ENCODE measurements around the gene FEM1A.
"Not testable (repeated sequence)": the region's sequence is repeated elsewhere in the genome, so short reads cannot be mapped to it uniquely, and the experiment has no call there.

The FEM1A gene

GRCh38 chr19:4792019-4792865 lies 708 bp downstream of the FEM1A start:
- H3K36me3 ChIP-seq (ENCODE audit: insufficient read depth, low read length); H3K9me3 ChIP-seq (ENCODE audit: control insufficient read depth, insufficient read depth, low read length); H3K4me1 ChIP-seq (ENCODE audit: insufficient read depth, low read length): not testable (repeated sequence)
- peak overlapping the region; percentile 57 for H3K9ac ChIP-seq (ENCODE audit: low read depth, low read length)

GRCh38 chr19:4792866-4793195 lies 1.3 kb downstream of the FEM1A start:
- not testable (repeated sequence) for H3K9ac ChIP-seq (ENCODE audit: low read depth, low read length); H3K4me1 ChIP-seq (ENCODE audit: insufficient read depth, low read length); H3K36me3 ChIP-seq (ENCODE audit: insufficient read depth, low read length); H3K9me3 ChIP-seq (ENCODE audit: control insufficient read depth, insufficient read depth, low read length)

- not testable (repeated sequence) for H3K9ac ChIP-seq (ENCODE audit: low read depth, low read length); H3K36me3 ChIP-seq (ENCODE audit: insufficient read depth, low read length); H3K4me1 ChIP-seq (ENCODE audit: insufficient read depth, low read length); H3K9me3 ChIP-seq (ENCODE audit: control insufficient read depth, insufficient read depth, low read length)
These were observed 1.7 kb downstream of the FEM1A start for GRCh38 chr19:4793278-4793677.

GRCh38 chr19:4794971-4795370 lies 3.4 kb downstream of the FEM1A start:
- Histone ChIP-seq H3K36me3 (ENCODE audit: insufficient read depth, low read length) (peaks cover 9% of the 10 kb centered on the region), H3K9ac (ENCODE audit: low read depth, low read length) (no peak overlapping the region), H3K9me3 (ENCODE audit: control insufficient read depth, insufficient read depth, low read length) (no peaks in the 10 kb centered on the region)

GRCh38 chr19:4795400-4795799 lies 3.9 kb downstream of the FEM1A start:
- H3K9ac ChIP-seq (ENCODE audit: low read depth, low read length) = no peak overlapping the region

More at GRCh38 chr19:4794971-4795370, 3.4 kb downstream of the FEM1A start:
- no peaks in the 10 kb centered on the region for H3K4me1 ChIP-seq (ENCODE audit: insufficient read depth, low read length)

GRCh38 chr19:4800591-4801081 lies 9.1 kb downstream of the FEM1A start:
- Histone ChIP-seq H3K4me1 (ENCODE audit: insufficient read depth, low read length) (no peaks in the 10 kb centered on the region), H3K36me3 (ENCODE audit: insufficient read depth, low read length) (no peaks in the 10 kb centered on the region), H3K9me3 (ENCODE audit: control insufficient read depth, insufficient read depth, low read length) (no peaks in the 10 kb centered on the region), H3K9ac (ENCODE audit: low read depth, low read length) (no peak overlapping the region)

More at GRCh38 chr19:4795400-4795799, 3.9 kb downstream of the FEM1A start:
- Histone ChIP-seq H3K4me1 (ENCODE audit: insufficient read depth, low read length) (no peaks in the 10 kb centered on the region), H3K9me3 (ENCODE audit: control insufficient read depth, insufficient read depth, low read length) (no peaks in the 10 kb centered on the region), H3K36me3 (ENCODE audit: insufficient read depth, low read length) (peaks cover 9% of the 10 kb centered on the region)

- H3K9me3 ChIP-seq (ENCODE audit: control insufficient read depth, insufficient read depth, low read length) = no peaks in the 10 kb centered on the region
- H3K4me1 ChIP-seq (ENCODE audit: insufficient read depth, low read length) = no peaks in the 10 kb centered on the region
- no peaks in the 10 kb centered on the region for H3K36me3 ChIP-seq (ENCODE audit: insufficient read depth, low read length)
- no peak overlapping the region for H3K9ac ChIP-seq (ENCODE audit: low read depth, low read length)
These were observed 9.6 kb downstream of the FEM1A start for GRCh38 chr19:4801085-4801619.

GRCh38 chr19:4802711-4803110 lies 11.2 kb downstream of the FEM1A start:
- Histone ChIP-seq H3K4me1 (ENCODE audit: insufficient read depth, low read length) (no peaks in the 10 kb centered on the region), H3K36me3 (ENCODE audit: insufficient read depth, low read length) (no peaks in the 10 kb centered on the region), H3K9me3 (ENCODE audit: control insufficient read depth, insufficient read depth, low read length) (no peaks in the 10 kb centered on the region), H3K9ac (ENCODE audit: low read depth, low read length) (no peak overlapping the region)

GRCh38 chr19:4803736-4804695 lies 12.5 kb downstream of the FEM1A start:
- no peak overlapping the region for H3K9ac ChIP-seq (ENCODE audit: low read depth, low read length)
- H3K36me3 ChIP-seq (ENCODE audit: insufficient read depth, low read length) = no peaks in the 10 kb centered on the region
- H3K4me1 ChIP-seq (ENCODE audit: insufficient read depth, low read length) = no peaks in the 10 kb centered on the region
- no peaks in the 10 kb centered on the region for H3K9me3 ChIP-seq (ENCODE audit: control insufficient read depth, insufficient read depth, low read length)

- not testable (repeated sequence) for H3K9ac ChIP-seq (ENCODE audit: low read depth, low read length); H3K9me3 ChIP-seq (ENCODE audit: control insufficient read depth, insufficient read depth, low read length); H3K36me3 ChIP-seq (ENCODE audit: insufficient read depth, low read length); H3K4me1 ChIP-seq (ENCODE audit: insufficient read depth, low read length)
These were observed 13.6 kb downstream of the FEM1A start for GRCh38 chr19:4805140-4805539.

- Histone ChIP-seq H3K36me3 (ENCODE audit: insufficient read depth, low read length) (no peaks in the 10 kb centered on the region), H3K4me1 (ENCODE audit: insufficient read depth, low read length) (no peaks in the 10 kb centered on the region), H3K9ac (ENCODE audit: low read depth, low read length) (no peak overlapping the region), H3K9me3 (ENCODE audit: control insufficient read depth, insufficient read depth, low read length) (no peaks in the 10 kb centered on the region)
These were observed 14.8 kb downstream of the FEM1A start for GRCh38 chr19:4806384-4806783.

- H3K9me3 ChIP-seq (ENCODE audit: control insufficient read depth, insufficient read depth, low read length) = no peaks in the 10 kb centered on the region
- no peak overlapping the region for H3K9ac ChIP-seq (ENCODE audit: low read depth, low read length)
- no peaks in the 10 kb centered on the region for H3K4me1 ChIP-seq (ENCODE audit: insufficient read depth, low read length)
- H3K36me3 ChIP-seq (ENCODE audit: insufficient read depth, low read length) = no peaks in the 10 kb centered on the region
These were observed 15.7 kb downstream of the FEM1A start for GRCh38 chr19:4807188-4807587.

GRCh38 chr19:4811328-4812131 lies 20.0 kb downstream of the FEM1A start:
- no peaks in the 10 kb centered on the region for H3K4me1 ChIP-seq (ENCODE audit: insufficient read depth, low read length)
- H3K36me3 ChIP-seq (ENCODE audit: insufficient read depth, low read length) = no peaks in the 10 kb centered on the region
- no peaks in the 10 kb centered on the region for H3K9me3 ChIP-seq (ENCODE audit: control insufficient read depth, insufficient read depth, low read length)
- no peak overlapping the region for H3K9ac ChIP-seq (ENCODE audit: low read depth, low read length)
